ENCODE measurements around the gene FRMD4A.

- no peak for TF ChIP-seq CTCF (IDR thresholded peaks at IDR 0.05)
- TF ChIP-seq EZH2phosphoT487 (IDR thresholded peaks at IDR 0.05), result no peak
These were observed 80.1 kb downstream of the FRMD4A start for GRCh38 chr10:14250496-14251076.

Data from neural progenitor cell (in vitro differentiated cells).